Breast epithelium (tissue), 3 donors: Measurements from ENCODE around the gene TSPAN32.

ENCODE experiments used
- POLR2A ChIP-seq: fragments of 450-650 bp; IDR thresholded peaks from one replicate; pipeline ENCODE4 v1.6.1; 2016; ENCODE audit warnings: antibody characterized with exemption, mild to moderate bottlenecking, moderate library complexity
- POLR2AphosphoS5 ChIP-seq, 3 donors: sonication (generic); formaldehyde crosslinking; IDR thresholded peaks; one replicate each; pipeline ENCODE4 v1.6.1; 2017; ENCODE audit warnings: antibody characterized with exemption in 3 of 3
- TF ChIP-seq, protein P1 (sequence below), 3 donors: fragments of 450-650 bp; IDR thresholded peaks; one replicate each; pipeline ENCODE4 v1.5.1; 2016 to 2017; ENCODE audit warnings: antibody characterized with exemption in 3 of 3, mild to moderate bottlenecking in 3 of 3, moderate library complexity in 3 of 3

DNA sequence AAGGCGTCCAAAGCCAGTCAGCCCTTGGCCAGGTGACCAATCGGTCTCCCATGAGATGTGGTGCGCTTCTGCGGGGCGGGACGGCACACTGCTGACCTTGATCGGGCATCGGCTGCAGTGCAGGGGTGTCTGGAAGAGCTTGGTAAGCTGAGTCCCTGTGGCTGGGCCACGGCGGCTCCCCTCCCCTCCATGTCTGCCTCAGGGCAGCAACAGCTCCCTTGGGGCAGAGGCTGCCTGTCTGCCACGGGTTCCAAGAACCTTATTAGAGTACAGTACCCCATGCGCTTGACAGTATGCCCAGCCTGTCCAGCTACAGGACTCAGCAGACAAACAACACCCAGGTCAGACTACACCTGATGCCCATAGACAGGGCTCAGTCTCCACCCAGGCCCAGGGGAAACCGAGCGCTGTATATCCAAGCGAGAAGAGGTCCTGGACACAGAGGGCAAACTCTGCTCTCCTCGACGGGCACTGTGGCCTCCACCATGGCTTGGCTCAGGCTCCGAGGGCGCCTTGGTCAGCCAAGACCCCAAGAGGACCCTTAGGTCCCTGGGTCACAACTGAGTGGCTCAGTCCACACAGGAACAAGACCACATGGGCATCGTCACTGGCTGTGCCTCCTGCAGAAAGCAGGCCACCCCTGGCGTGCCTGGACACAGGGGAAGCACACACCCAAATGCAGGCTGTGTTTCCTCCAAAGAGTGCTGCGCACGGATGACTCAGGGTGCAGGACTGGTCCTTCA, 18.9 kb downstream of the TSPAN32 start:
- TF ChIP-seq POLR2A (no peak), POLR2AphosphoS5 (IDR thresholded peaks at IDR 0.05) (no peak)
- TF ChIP-seq, protein P1, sequence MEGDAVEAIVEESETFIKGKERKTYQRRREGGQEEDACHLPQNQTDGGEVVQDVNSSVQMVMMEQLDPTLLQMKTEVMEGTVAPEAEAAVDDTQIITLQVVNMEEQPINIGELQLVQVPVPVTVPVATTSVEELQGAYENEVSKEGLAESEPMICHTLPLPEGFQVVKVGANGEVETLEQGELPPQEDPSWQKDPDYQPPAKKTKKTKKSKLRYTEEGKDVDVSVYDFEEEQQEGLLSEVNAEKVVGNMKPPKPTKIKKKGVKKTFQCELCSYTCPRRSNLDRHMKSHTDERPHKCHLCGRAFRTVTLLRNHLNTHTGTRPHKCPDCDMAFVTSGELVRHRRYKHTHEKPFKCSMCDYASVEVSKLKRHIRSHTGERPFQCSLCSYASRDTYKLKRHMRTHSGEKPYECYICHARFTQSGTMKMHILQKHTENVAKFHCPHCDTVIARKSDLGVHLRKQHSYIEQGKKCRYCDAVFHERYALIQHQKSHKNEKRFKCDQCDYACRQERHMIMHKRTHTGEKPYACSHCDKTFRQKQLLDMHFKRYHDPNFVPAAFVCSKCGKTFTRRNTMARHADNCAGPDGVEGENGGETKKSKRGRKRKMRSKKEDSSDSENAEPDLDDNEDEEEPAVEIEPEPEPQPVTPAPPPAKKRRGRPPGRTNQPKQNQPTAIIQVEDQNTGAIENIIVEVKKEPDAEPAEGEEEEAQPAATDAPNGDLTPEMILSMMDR (IDR thresholded peaks at IDR 0.05), result no peak
